ENCODE results near the gene DRAP1.
"Not testable (repeated sequence)": the region's sequence is repeated elsewhere in the genome, so short reads cannot be mapped to it uniquely, and the experiment has no call there.

Gene DRAP1

DNA sequence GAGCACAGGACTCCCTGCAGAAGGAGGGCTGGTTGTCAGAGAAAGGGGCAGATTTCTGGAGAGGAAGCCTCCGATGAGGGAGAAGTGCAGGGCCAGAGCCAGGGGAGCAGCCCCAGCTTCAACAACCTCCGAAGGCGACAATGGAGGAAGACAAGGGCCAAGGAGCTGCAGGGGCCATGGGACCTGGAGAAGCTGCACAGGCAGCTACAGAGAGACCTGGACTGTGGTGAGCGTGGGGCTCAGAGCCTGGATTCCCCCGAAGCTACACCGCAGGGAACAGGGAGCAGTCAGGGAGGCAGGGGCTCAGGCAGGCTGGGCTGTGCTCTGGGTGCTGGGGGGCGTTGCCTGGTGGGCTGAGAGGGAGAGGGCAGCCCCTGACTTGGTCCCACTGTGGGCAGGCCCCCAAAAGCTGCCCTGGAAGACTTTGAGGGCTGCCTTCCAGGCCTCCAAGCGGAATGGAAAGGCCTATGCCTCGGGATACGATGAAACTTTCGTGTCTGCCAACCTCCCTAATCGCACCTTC is 28.4 kb downstream of the DRAP1 start:
- H3K9me3 ChIP-seq (ENCODE audit: control insufficient read depth, insufficient read depth, low read length), result no peaks in the 10 kb centered on the region
- H4K20me1 ChIP-seq (ENCODE audit: control insufficient read depth, insufficient read depth, low read depth, low read length), result no peaks in the 10 kb centered on the region
- TF ChIP-seq EZH2phosphoT487 (IDR thresholded peaks at IDR 0.05; ENCODE audit: borderline replicate concordance, low read length), result no peak
- TF ChIP-seq, protein P1, sequence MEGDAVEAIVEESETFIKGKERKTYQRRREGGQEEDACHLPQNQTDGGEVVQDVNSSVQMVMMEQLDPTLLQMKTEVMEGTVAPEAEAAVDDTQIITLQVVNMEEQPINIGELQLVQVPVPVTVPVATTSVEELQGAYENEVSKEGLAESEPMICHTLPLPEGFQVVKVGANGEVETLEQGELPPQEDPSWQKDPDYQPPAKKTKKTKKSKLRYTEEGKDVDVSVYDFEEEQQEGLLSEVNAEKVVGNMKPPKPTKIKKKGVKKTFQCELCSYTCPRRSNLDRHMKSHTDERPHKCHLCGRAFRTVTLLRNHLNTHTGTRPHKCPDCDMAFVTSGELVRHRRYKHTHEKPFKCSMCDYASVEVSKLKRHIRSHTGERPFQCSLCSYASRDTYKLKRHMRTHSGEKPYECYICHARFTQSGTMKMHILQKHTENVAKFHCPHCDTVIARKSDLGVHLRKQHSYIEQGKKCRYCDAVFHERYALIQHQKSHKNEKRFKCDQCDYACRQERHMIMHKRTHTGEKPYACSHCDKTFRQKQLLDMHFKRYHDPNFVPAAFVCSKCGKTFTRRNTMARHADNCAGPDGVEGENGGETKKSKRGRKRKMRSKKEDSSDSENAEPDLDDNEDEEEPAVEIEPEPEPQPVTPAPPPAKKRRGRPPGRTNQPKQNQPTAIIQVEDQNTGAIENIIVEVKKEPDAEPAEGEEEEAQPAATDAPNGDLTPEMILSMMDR (IDR thresholded peaks at IDR 0.05; ENCODE audit: low read depth, low read length, poor library complexity, severe bottlenecking), result no peak
- no peaks in the 10 kb centered on the region for H3K4me1 ChIP-seq (ENCODE audit: control insufficient read depth, low read length)
- H3K4me2 ChIP-seq (ENCODE audit: low read length), result no peak overlapping the region
- H3K9me2 ChIP-seq (replicated peaks; ENCODE audit: control insufficient read depth, low read length), result no peaks in the 10 kb centered on the region
- no peak overlapping the region for H3K4me3 ChIP-seq (ENCODE audit: low read length)
- H3K27ac ChIP-seq (ENCODE audit: low read depth, low read length), result no peak overlapping the region
- no peaks in the 10 kb centered on the region for H3K79me2 ChIP-seq (ENCODE audit: control insufficient read depth, low read length)
- H3K36me3 ChIP-seq (ENCODE audit: control insufficient read depth, low read length), result no peaks in the 10 kb centered on the region
- H3F3A ChIP-seq (ENCODE audit: control insufficient read depth, insufficient read depth), result no peaks in the 10 kb centered on the region
- H3K27me3 ChIP-seq (ENCODE audit: control insufficient read depth, low read length), result no peaks in the 10 kb centered on the region

- not testable (repeated sequence) for H3K4me3 ChIP-seq (ENCODE audit: low read length); H3K36me3 ChIP-seq (ENCODE audit: control insufficient read depth, low read length); H3K4me2 ChIP-seq (ENCODE audit: low read length); H3K4me1 ChIP-seq (ENCODE audit: control insufficient read depth, low read length); H4K20me1 ChIP-seq (ENCODE audit: control insufficient read depth, insufficient read depth, low read depth, low read length); H3K27me3 ChIP-seq (ENCODE audit: control insufficient read depth, low read length); H3K9me3 ChIP-seq (ENCODE audit: control insufficient read depth, insufficient read depth, low read length); H3K9me2 ChIP-seq (replicated peaks; ENCODE audit: control insufficient read depth, low read length); H3K79me2 ChIP-seq (ENCODE audit: control insufficient read depth, low read length); H3K27ac ChIP-seq (ENCODE audit: low read depth, low read length); H3F3A ChIP-seq (ENCODE audit: control insufficient read depth, insufficient read depth)
Measured at GRCh38 chr11:65950711-65951110, 31.5 kb downstream of the DRAP1 start.

GRCh38 chr11:65951641-65952040 is 32.4 kb downstream of the DRAP1 start:
- H3K4me3 ChIP-seq (ENCODE audit: low read length); H3K79me2 ChIP-seq (ENCODE audit: control insufficient read depth, low read length); H3K4me1 ChIP-seq (ENCODE audit: control insufficient read depth, low read length); H3F3A ChIP-seq (ENCODE audit: control insufficient read depth, insufficient read depth); H3K4me2 ChIP-seq (ENCODE audit: low read length); H3K36me3 ChIP-seq (ENCODE audit: control insufficient read depth, low read length); H4K20me1 ChIP-seq (ENCODE audit: control insufficient read depth, insufficient read depth, low read depth, low read length); H3K9me3 ChIP-seq (ENCODE audit: control insufficient read depth, insufficient read depth, low read length); H3K27me3 ChIP-seq (ENCODE audit: control insufficient read depth, low read length); H3K9me2 ChIP-seq (replicated peaks; ENCODE audit: control insufficient read depth, low read length); H3K27ac ChIP-seq (ENCODE audit: low read depth, low read length): not testable (repeated sequence)

GRCh38 chr11:65952052-65952521 is 32.9 kb downstream of the DRAP1 start:
- peaks cover 8% of the 10 kb centered on the region for H3K4me1 ChIP-seq (ENCODE audit: control insufficient read depth, low read length)
- H3K9me3 ChIP-seq (ENCODE audit: control insufficient read depth, insufficient read depth, low read length), result no peaks in the 10 kb centered on the region
- no peaks in the 10 kb centered on the region for H4K20me1 ChIP-seq (ENCODE audit: control insufficient read depth, insufficient read depth, low read depth, low read length)
- H3K27me3 ChIP-seq (ENCODE audit: control insufficient read depth, low read length), result no peaks in the 10 kb centered on the region
- H3K36me3 ChIP-seq (ENCODE audit: control insufficient read depth, low read length), result no peaks in the 10 kb centered on the region
- no peaks in the 10 kb centered on the region for H3K79me2 ChIP-seq (ENCODE audit: control insufficient read depth, low read length)
- TF ChIP-seq, protein P1 (IDR thresholded peaks at IDR 0.05; ENCODE audit: low read depth, low read length, poor library complexity, severe bottlenecking), result no peak
- no peak for TF ChIP-seq EZH2phosphoT487 (IDR thresholded peaks at IDR 0.05; ENCODE audit: borderline replicate concordance, low read length)
- no peak overlapping the region for H3K27ac ChIP-seq (ENCODE audit: low read depth, low read length)
- no peak overlapping the region for H3K4me3 ChIP-seq (ENCODE audit: low read length)
- no peaks in the 10 kb centered on the region for H3F3A ChIP-seq (ENCODE audit: control insufficient read depth, insufficient read depth)
- no peaks in the 10 kb centered on the region for H3K9me2 ChIP-seq (replicated peaks; ENCODE audit: control insufficient read depth, low read length)
- no peak overlapping the region for H3K4me2 ChIP-seq (ENCODE audit: low read length)

Data from DOHH2 (cell line).